ENCODE results near the gene PRICKLE1.

DNA sequence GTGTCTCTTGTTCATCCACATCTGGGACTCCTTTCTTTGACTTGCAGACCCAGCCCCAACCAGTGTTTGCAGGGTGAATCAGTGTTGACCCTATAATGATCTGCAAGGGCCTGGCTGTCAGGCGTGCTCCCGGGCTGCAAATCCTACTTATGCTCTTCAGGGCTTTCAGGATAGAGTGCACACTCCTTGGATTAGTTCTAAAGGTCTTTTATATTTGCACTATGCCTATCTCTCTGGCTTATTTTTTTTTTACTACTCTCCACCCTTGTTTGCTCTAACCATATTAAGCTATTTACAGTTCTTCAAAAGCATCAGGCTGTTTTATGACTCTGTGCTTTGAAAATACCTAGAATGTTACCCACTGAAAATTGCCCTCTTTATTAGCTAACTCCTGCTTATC is 4.3 kb upstream of the PRICKLE1 start:
- TF ChIP-seq, protein P1, sequence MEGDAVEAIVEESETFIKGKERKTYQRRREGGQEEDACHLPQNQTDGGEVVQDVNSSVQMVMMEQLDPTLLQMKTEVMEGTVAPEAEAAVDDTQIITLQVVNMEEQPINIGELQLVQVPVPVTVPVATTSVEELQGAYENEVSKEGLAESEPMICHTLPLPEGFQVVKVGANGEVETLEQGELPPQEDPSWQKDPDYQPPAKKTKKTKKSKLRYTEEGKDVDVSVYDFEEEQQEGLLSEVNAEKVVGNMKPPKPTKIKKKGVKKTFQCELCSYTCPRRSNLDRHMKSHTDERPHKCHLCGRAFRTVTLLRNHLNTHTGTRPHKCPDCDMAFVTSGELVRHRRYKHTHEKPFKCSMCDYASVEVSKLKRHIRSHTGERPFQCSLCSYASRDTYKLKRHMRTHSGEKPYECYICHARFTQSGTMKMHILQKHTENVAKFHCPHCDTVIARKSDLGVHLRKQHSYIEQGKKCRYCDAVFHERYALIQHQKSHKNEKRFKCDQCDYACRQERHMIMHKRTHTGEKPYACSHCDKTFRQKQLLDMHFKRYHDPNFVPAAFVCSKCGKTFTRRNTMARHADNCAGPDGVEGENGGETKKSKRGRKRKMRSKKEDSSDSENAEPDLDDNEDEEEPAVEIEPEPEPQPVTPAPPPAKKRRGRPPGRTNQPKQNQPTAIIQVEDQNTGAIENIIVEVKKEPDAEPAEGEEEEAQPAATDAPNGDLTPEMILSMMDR (IDR thresholded peaks at IDR 0.05; ENCODE audit: poor library complexity, severe bottlenecking) = no peak
- TF ChIP-seq POLR2AphosphoS5 (IDR thresholded peaks at IDR 0.05) (no peak), EP300 (conservative IDR thresholded peaks at IDR 0.05; ENCODE audit: poor library complexity, severe bottlenecking) (no peak), RAD21 (conservative IDR thresholded peaks at IDR 0.05) (no peak), SMC3 (conservative IDR thresholded peaks at IDR 0.05; ENCODE audit: poor library complexity) (no peak)
- TF ChIP-seq, protein P2, sequence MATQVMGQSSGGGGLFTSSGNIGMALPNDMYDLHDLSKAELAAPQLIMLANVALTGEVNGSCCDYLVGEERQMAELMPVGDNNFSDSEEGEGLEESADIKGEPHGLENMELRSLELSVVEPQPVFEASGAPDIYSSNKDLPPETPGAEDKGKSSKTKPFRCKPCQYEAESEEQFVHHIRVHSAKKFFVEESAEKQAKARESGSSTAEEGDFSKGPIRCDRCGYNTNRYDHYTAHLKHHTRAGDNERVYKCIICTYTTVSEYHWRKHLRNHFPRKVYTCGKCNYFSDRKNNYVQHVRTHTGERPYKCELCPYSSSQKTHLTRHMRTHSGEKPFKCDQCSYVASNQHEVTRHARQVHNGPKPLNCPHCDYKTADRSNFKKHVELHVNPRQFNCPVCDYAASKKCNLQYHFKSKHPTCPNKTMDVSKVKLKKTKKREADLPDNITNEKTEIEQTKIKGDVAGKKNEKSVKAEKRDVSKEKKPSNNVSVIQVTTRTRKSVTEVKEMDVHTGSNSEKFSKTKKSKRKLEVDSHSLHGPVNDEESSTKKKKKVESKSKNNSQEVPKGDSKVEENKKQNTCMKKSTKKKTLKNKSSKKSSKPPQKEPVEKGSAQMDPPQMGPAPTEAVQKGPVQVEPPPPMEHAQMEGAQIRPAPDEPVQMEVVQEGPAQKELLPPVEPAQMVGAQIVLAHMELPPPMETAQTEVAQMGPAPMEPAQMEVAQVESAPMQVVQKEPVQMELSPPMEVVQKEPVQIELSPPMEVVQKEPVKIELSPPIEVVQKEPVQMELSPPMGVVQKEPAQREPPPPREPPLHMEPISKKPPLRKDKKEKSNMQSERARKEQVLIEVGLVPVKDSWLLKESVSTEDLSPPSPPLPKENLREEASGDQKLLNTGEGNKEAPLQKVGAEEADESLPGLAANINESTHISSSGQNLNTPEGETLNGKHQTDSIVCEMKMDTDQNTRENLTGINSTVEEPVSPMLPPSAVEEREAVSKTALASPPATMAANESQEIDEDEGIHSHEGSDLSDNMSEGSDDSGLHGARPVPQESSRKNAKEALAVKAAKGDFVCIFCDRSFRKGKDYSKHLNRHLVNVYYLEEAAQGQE (IDR thresholded peaks at IDR 0.05; ENCODE audit: borderline replicate concordance) = no peak
